A172 (cell line): ENCODE results near the gene AKAP3. TPM values are rescaled to one million over a fixed set of nuclear protein-coding genes. Genes with fewer than 3 reads are reported as not detected.

Experiments
- DNase-seq: peaks from one replicate; pipeline ENCODE4 v3.0.0-alpha.2; 2015; ENCODE audit warnings: low spot score
- total RNA-seq: library from RNA; depleted of rRNA; stranded (reverse); fragments of >200 nt; shearing (Covaris generic); gene quantifications from 2 replicates; pipeline ENCODE4 v1.2.3, GENCODE V29; 2014; rRNA removed

The AKAP3 gene
- total RNA-seq, 1 experiment from 2014 or later = not detected

- DNase-seq = no peak
These were observed 53.0 kb downstream of the AKAP3 start for GRCh38 chr12:4595881-4596280.

- DNase-seq = no peak
These were observed 57.6 kb downstream of the AKAP3 start for GRCh38 chr12:4591180-4591687.

- no peak for DNase-seq
These were observed 58.9 kb downstream of the AKAP3 start for GRCh38 chr12:4589941-4590340.

GRCh38 chr12:4588916-4589315 lies 59.9 kb downstream of the AKAP3 start:
- no peak for DNase-seq

- no peak for DNase-seq
These were observed 61.7 kb downstream of the AKAP3 start for GRCh38 chr12:4587108-4587507.

GRCh38 chr12:4586500-4586899 lies 62.4 kb downstream of the AKAP3 start:
- DNase-seq = no peak

- DNase-seq = no peak
These were observed 64.0 kb downstream of the AKAP3 start for GRCh38 chr12:4584896-4585295.

- no peak for DNase-seq
These were observed 64.6 kb downstream of the AKAP3 start for GRCh38 chr12:4584281-4584680.

- no peak for DNase-seq
These were observed 68.6 kb downstream of the AKAP3 start for GRCh38 chr12:4580281-4580688.

- no peak for DNase-seq
These were observed 69.3 kb downstream of the AKAP3 start for GRCh38 chr12:4579305-4580102.

- no peak for DNase-seq
These were observed 76.2 kb downstream of the AKAP3 start for GRCh38 chr12:4572680-4573079.

- no peak for DNase-seq
These were observed 79.6 kb downstream of the AKAP3 start for GRCh38 chr12:4569261-4569660.

GRCh38 chr12:4567073-4567881 lies 81.6 kb downstream of the AKAP3 start:
- no peak for DNase-seq

- DNase-seq = no peak
These were observed 82.4 kb downstream of the AKAP3 start for GRCh38 chr12:4566474-4566873.

Other genes with a start within 250 kb of the AKAP3 start
- gene FGF6, start 203.2 kb downstream of the AKAP3 start, total RNA-seq = not detected in 2 replicates
- 41.5 and 46.8 TPM in 2 replicates for gene RAD51AP1, start 110.2 kb downstream of the AKAP3 start, total RNA-seq
- gene DYRK4, start 86.8 kb downstream of the AKAP3 start, total RNA-seq = 17.6 and 46.3 TPM in 2 replicates
- gene NDUFA9, start 63 bp upstream of the AKAP3 start, total RNA-seq = 70.0 and 95.3 TPM in 2 replicates
- not detected in 2 replicates for gene GALNT8, start 71.3 kb upstream of the AKAP3 start, total RNA-seq